Measurements from ENCODE around the gene GPN2.

Gene GPN2

DNA sequence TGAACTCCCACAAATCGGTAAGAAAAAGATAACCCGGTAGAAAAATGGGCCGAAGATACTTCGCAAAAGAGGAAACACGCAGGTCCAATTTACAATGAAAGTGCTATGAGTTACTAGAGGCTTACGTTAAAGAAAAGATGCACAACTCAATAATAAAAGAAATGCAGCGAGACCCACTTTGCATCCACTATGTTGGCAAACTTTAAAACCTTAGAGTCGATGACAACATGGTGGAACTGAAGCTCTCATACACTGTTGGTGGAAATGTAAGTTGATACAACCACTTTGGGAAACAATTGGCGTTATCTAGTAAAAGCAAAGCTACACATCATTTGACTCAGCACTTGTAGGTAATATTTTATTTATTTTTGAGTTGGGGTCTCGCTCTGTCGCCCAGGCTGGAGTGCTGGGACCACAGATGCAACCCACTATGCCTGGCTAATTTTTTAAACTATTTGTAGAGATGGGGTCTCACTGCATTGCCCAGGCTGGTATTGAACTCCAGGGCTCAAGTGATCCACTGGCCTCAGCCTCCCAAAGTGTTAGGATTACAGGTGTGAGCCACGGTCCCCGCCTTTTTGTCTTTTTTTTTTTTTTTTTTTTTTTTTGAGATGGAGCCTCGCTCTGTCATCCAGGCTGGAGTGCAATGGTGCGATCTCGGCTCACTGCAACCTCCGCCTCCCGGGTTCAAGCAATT is 10.9 kb upstream of the GPN2 start:
- DNase-seq (ENCODE audit: low read depth), result no peak
- no peak for TF ChIP-seq CTCF (conservative IDR thresholded peaks at IDR 0.05; ENCODE audit: control insufficient read depth, insufficient read depth, low read depth, low read length)
- peak overlapping the region; percentile 83 for H3K4me3 ChIP-seq (ENCODE audit: control insufficient read depth, low read depth, low read length)

GRCh38 chr1:26900001-26900814 is 10.1 kb upstream of the GPN2 start, which contains the start of gene GPATCH3:
Gene GPATCH3 (minus strand): TSS chr1:26900467. CDS start chr1:26900442, 25 bp downstream.
- H3K4me3 ChIP-seq (ENCODE audit: control insufficient read depth, low read depth, low read length), result peak within 1 kb of the TSS; percentile 83
- DNase-seq (ENCODE audit: low read depth), result peak; percentile 96
- TF ChIP-seq CTCF (conservative IDR thresholded peaks at IDR 0.05; ENCODE audit: control insufficient read depth, insufficient read depth, low read depth, low read length), result no peak

DNA sequence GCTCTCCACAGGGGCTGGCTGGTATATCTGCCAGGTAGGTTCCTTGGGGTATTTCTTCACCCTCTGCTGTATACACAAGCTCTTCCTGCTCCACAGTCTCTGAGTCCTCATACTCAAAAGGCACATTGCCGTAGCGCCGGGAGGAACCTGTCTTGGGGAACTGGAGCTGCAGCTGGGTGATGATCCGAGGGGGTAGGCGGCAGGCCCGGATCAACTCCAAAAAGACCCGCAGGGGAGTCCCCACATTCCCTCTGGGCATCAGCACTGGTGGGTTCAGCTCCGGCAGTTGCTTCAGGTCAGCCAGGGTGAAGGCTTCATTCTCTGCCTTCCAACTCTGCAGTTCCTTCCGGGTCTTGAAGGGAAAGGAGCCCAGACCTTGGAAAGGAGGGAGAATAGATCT is 7.3 kb upstream of the GPN2 start:
- no peak for TF ChIP-seq CTCF (conservative IDR thresholded peaks at IDR 0.05; ENCODE audit: control insufficient read depth, insufficient read depth, low read depth, low read length)
- H3K4me3 ChIP-seq (ENCODE audit: control insufficient read depth, low read depth, low read length), result no peak overlapping the region
- no peak for DNase-seq (ENCODE audit: low read depth)

DNA sequence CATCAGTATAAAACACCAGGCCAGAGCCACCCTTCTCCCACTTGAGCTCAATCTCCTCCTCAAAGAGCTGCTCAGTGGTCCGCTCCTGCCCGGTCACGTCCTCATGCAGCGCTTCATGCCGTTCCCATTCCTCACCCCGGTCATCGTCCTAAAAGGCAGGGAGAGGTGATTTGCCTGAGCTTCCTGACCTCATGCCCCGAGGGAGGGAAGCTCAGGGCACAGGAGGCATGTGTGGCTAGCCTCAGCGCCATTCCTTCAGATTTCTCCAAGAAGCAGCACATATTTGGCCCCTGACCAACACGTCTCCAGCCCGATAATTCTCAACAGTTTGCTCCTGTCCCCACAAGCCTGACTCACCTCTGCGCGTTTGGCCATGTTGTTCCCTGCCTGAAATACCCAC is 4.2 kb upstream of the GPN2 start:
- TF ChIP-seq CTCF (conservative IDR thresholded peaks at IDR 0.05; ENCODE audit: control insufficient read depth, insufficient read depth, low read depth, low read length), result no peak
- DNase-seq (ENCODE audit: low read depth), result no peak
- no peak overlapping the region for H3K4me3 ChIP-seq (ENCODE audit: control insufficient read depth, low read depth, low read length)

DNA sequence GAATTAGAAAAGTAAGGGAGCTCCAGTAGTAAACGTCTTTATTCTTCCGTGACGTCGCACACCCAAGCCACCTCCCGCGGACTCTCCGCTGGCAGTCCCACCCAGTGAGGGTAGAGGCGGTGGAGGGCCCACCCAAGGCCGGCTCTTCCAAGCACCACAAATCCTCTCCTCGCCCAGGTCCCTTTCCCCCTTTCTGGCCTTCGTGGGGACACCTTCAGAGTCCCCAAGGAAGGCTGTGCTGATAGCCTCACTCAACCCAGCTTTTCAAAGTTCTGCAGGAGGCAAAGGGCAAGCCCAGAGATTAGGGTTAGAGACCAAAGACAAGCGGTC is 349 bp upstream of the GPN2 start:
- peak overlapping the region; percentile 85 for H3K4me3 ChIP-seq (ENCODE audit: control insufficient read depth, low read depth, low read length)
- no peak for DNase-seq (ENCODE audit: low read depth)
- TF ChIP-seq CTCF (conservative IDR thresholded peaks at IDR 0.05; ENCODE audit: control insufficient read depth, insufficient read depth, low read depth, low read length), result no peak

- H3K4me3 ChIP-seq (ENCODE audit: control insufficient read depth, low read depth, low read length), result no peak overlapping the region
- DNase-seq (ENCODE audit: low read depth), result no peak
- no peak for TF ChIP-seq CTCF (conservative IDR thresholded peaks at IDR 0.05; ENCODE audit: control insufficient read depth, insufficient read depth, low read depth, low read length)
These were observed 1.9 kb downstream of the GPN2 start for GRCh38 chr1:26888231-26888630.
